DOHH2 (cell line): Measurements from ENCODE around the gene RBMS2.

Experiments
- H3F3A ChIP-seq: fragments of 200-600 bp; sonication (generic), shearing (Covaris generic); 2 replicates; pipeline ENCODE4 v1.6.0; 2016; ENCODE audit warnings: antibody characterized with exemption, mild to moderate bottlenecking; ENCODE audit not compliant: control insufficient read depth, insufficient read depth
- H3K27ac ChIP-seq: fragments of 200-600 bp; sonication (generic); 2 replicates; pipeline ENCODE4 v1.5.1; 2014; ENCODE audit warnings: low read depth, mild to moderate bottlenecking, low read length, moderate library complexity
- H3K27me3 ChIP-seq: fragments of 200-600 bp; sonication (generic); 2 replicates; pipeline ENCODE4 v1.6.1; 2014; ENCODE audit warnings: mild to moderate bottlenecking, low read length, mixed read lengths; ENCODE audit not compliant: control insufficient read depth
- H3K36me3 ChIP-seq: fragments of 200-600 bp; sonication (generic); 2 replicates; pipeline ENCODE4 v1.6.1; 2014; ENCODE audit warnings: mild to moderate bottlenecking, low read length, moderate library complexity, mixed read lengths; ENCODE audit not compliant: control insufficient read depth
- H3K4me1 ChIP-seq: fragments of 200-600 bp; sonication (generic); 2 replicates; pipeline ENCODE4 v1.6.1; 2014; ENCODE audit warnings: mild to moderate bottlenecking, low read length, mixed read lengths; ENCODE audit not compliant: control insufficient read depth
- H3K4me2 ChIP-seq: fragments of 200-600 bp; sonication (generic); 2 replicates; pipeline ENCODE4 v1.6.0; 2014; ENCODE audit warnings: mild to moderate bottlenecking, low read length, moderate library complexity
- H3K4me3 ChIP-seq: fragments of 200-600 bp; sonication (generic); 2 replicates; pipeline ENCODE4 v1.5.1; 2014; ENCODE audit warnings: mild to moderate bottlenecking, low read length, mixed read lengths
- H3K79me2 ChIP-seq: fragments of 200-600 bp; sonication (generic); 2 replicates; pipeline ENCODE4 v1.6.1; 2014; ENCODE audit warnings: mild to moderate bottlenecking, low read length, mixed read lengths; ENCODE audit not compliant: control insufficient read depth
- H3K9me2 ChIP-seq: fragments of 200-600 bp; sonication (generic); replicated peaks from 2 replicates; pipeline ENCODE4 v1.6.1; 2014; ENCODE audit warnings: mild to moderate bottlenecking, low read length, mixed read lengths; ENCODE audit not compliant: control insufficient read depth
- H3K9me3 ChIP-seq: fragments of 200-600 bp; sonication (generic); 2 replicates; pipeline ENCODE4 v1.6.1; 2014; ENCODE audit warnings: antibody characterized with exemption, low read length, mixed read lengths; ENCODE audit not compliant: control insufficient read depth, insufficient read depth
- H4K20me1 ChIP-seq: fragments of 200-600 bp; sonication (generic); 2 replicates; pipeline ENCODE4 v1.6.0; 2014; ENCODE audit warnings: low read depth, mild to moderate bottlenecking, antibody characterized with exemption, low read length, moderate library complexity; ENCODE audit not compliant: control insufficient read depth, insufficient read depth
- EZH2phosphoT487 ChIP-seq: fragments of 200-600 bp; sonication (generic); IDR thresholded peaks from 2 replicates; pipeline ENCODE4 v1.6.1; 2017; ENCODE audit warnings: borderline replicate concordance, mild to moderate bottlenecking, antibody characterized with exemption, low read length, moderate library complexity, mixed read lengths
- TF ChIP-seq, protein P1 (sequence below): fragments of 200-600 bp; sonication (generic); IDR thresholded peaks from one replicate; pipeline ENCODE4 v1.5.1; 2014; ENCODE audit warnings: antibody characterized with exemption, mild to moderate bottlenecking, low read depth, low read length; ENCODE audit not compliant: poor library complexity, severe bottlenecking

RBMS2 gene

DNA sequence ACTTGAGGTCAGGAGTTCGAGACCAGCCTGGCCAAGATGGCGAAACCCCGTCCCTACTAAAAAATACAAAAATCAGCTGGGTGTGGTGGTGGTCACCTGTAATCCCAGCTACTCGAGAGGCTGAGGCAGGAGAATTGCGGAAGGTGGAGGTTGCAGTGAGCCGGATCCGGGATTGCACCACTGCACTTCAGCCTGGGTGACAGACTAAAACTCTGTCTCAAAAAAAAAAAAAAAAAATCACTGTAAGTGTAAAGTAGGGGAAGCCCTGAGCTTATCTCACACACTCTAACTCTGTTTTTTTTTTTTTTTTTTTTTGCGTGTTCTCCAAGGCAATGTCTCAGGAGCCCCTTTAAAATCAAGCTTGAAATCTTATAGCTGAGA is 421 bp upstream of the RBMS2 start:
- Histone ChIP-seq H3K4me1 (peaks cover 6% of the 10 kb centered on the region; the same call in 1 of the 2 replicates), H3K4me3 (peak overlapping the region; percentile 45), H3K9me2 (no peaks in the 10 kb centered on the region), H3K27me3 (peaks cover 30% of the 10 kb centered on the region), H3K4me2 (peak overlapping the region; percentile 55), H3K36me3 (no peaks in the 10 kb centered on the region), H3K9me3 (no peaks in the 10 kb centered on the region), H3F3A (no peaks in the 10 kb centered on the region), H4K20me1 (no peaks in the 10 kb centered on the region), H3K27ac (no peak overlapping the region), H3K79me2 (no peaks in the 10 kb centered on the region)
- TF ChIP-seq, protein P1, sequence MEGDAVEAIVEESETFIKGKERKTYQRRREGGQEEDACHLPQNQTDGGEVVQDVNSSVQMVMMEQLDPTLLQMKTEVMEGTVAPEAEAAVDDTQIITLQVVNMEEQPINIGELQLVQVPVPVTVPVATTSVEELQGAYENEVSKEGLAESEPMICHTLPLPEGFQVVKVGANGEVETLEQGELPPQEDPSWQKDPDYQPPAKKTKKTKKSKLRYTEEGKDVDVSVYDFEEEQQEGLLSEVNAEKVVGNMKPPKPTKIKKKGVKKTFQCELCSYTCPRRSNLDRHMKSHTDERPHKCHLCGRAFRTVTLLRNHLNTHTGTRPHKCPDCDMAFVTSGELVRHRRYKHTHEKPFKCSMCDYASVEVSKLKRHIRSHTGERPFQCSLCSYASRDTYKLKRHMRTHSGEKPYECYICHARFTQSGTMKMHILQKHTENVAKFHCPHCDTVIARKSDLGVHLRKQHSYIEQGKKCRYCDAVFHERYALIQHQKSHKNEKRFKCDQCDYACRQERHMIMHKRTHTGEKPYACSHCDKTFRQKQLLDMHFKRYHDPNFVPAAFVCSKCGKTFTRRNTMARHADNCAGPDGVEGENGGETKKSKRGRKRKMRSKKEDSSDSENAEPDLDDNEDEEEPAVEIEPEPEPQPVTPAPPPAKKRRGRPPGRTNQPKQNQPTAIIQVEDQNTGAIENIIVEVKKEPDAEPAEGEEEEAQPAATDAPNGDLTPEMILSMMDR: no peak
- TF ChIP-seq EZH2phosphoT487: no peak

DNA sequence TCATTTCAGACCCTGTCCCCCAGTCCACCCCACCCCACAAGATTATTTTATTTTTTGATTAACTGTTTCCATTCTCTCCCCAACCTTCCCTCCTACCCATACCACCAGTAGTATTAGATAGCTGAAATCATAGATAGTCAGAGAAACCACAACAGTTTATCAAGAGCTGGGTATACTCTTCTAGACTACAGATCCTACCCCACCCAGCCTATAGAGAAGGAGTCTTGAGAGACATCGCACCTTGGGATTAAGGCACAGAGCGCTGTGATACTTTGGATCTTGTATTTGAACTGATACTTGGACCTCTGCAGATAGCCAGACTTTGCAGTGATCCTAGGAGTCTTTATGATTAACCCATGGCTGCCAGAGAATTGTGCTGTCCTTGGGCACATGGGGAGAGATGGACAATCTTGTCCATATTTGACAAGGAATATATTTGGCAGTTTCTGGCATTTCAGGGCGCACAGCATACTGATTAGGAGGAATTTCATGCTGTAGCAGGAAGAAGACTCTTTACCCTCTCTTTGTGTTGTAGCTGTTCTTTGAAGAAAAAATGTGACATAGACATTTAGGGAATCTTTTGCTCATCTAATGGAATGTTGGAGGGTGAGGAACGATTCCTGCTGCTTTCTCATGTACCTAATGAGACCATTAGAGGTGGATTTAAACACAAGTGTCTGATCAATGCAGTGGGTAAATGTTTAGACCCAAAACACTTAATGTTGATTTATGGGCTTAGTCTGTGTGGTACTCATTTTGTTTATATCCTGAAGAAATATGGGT is 982 bp downstream of the RBMS2 start:
- peak overlapping the region; percentile 45; the same call in 1 of the 2 replicates for H3K4me3 ChIP-seq
- peaks cover 30% of the 10 kb centered on the region for H3K27me3 ChIP-seq
- peak overlapping the region; percentile 55 for H3K4me2 ChIP-seq
- peaks cover 6% of the 10 kb centered on the region; the same call in 1 of the 2 replicates for H3K4me1 ChIP-seq
- no peaks in the 10 kb centered on the region for H4K20me1 ChIP-seq
- TF ChIP-seq EZH2phosphoT487: no peak
- TF ChIP-seq, protein P1: no peak
- H3K79me2 ChIP-seq: no peaks in the 10 kb centered on the region
- no peaks in the 10 kb centered on the region for H3K9me2 ChIP-seq
- H3K9me3 ChIP-seq: no peaks in the 10 kb centered on the region
- H3F3A ChIP-seq: no peaks in the 10 kb centered on the region
- H3K27ac ChIP-seq: no peak overlapping the region
- H3K36me3 ChIP-seq: no peaks in the 10 kb centered on the region

DNA sequence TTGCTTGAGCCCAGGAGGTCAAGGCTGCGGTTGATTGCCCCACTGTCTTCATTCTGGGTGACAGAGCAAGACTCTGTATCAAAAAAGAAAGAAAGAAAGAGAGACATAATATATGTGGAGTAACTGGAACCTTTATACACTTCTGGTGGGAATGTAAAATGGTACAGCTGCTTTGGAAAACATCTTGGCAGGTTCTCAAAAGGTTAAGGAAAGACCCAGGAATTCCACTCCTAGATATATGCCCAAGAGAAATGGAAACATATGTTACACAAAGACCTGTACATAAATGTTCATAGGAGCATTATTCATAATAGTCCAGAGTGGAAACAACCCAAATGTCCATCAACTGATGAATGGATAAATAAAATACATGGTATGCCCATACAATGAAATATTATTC is 7.2 kb downstream of the RBMS2 start:
- no peak overlapping the region for H3K27ac ChIP-seq
- no peak overlapping the region for H3K4me2 ChIP-seq

More for the DNA sequence above, 7.2 kb downstream of the RBMS2 start:
- Histone ChIP-seq H3K4me1 (no peaks in the 10 kb centered on the region), H3K9me3 (no peaks in the 10 kb centered on the region), H3F3A (no peaks in the 10 kb centered on the region), H3K9me2 (no peaks in the 10 kb centered on the region), H4K20me1 (no peaks in the 10 kb centered on the region), H3K36me3 (no peaks in the 10 kb centered on the region), H3K27me3 (peaks cover 12% of the 10 kb centered on the region), H3K4me3 (no peak overlapping the region), H3K79me2 (no peaks in the 10 kb centered on the region)
- TF ChIP-seq EZH2phosphoT487: no peak
- TF ChIP-seq, protein P1: no peak
